Parathyroid adenoma (tissue), 2 donors: ENCODE results near the gene CASP4.

Experiments
- H2AFZ ChIP-seq: fragments of 300-600 bp; sonication (generic); one replicate; pipeline ENCODE4 v1.7.0; 2017; ENCODE audit warnings: antibody characterized with exemption, mild to moderate bottlenecking
- H3K27ac ChIP-seq: fragments of 300-600 bp; sonication (generic); one replicate; pipeline ENCODE4 v1.7.0; 2017
- H3K27me3 ChIP-seq: fragments of 300-600 bp; sonication (generic); one replicate; pipeline ENCODE4 v1.7.0; 2017; ENCODE audit warnings: low read length; ENCODE audit not compliant: control insufficient read depth, insufficient read depth
- H3K36me3 ChIP-seq: fragments of 300-600 bp; sonication (generic); one replicate; pipeline ENCODE4 v1.7.0; 2017; ENCODE audit warnings: low read length; ENCODE audit not compliant: control insufficient read depth, insufficient read depth
- H3K4me1 ChIP-seq: fragments of 300-600 bp; sonication (generic); one replicate; pipeline ENCODE4 v1.7.0; 2017; ENCODE audit warnings: control low read depth
- H3K4me2 ChIP-seq: fragments of 300-600 bp; sonication (generic); one replicate; pipeline ENCODE4 v1.7.0; 2017; ENCODE audit warnings: low read length
- H3K4me3 ChIP-seq: fragments of 300-600 bp; sonication (generic); one replicate; pipeline ENCODE4 v1.7.0; 2017; ENCODE audit warnings: low read depth, low read length
- H3K79me2 ChIP-seq: fragments of 300-600 bp; sonication (generic); one replicate; pipeline ENCODE4 v1.7.0; 2017; ENCODE audit warnings: control low read depth
- H3K9ac ChIP-seq: fragments of 300-600 bp; sonication (generic); one replicate; pipeline ENCODE4 v1.7.0; 2017; ENCODE audit warnings: mild to moderate bottlenecking
- H3K9me3 ChIP-seq: fragments of 300-600 bp; sonication (generic); one replicate; pipeline ENCODE4 v1.7.0; 2017; ENCODE audit warnings: low read length; ENCODE audit not compliant: control insufficient read depth
- TF ChIP-seq, protein P1 (sequence below): fragments of 300-600 bp; sonication (generic); IDR thresholded peaks from one replicate; pipeline ENCODE4 v1.7.0; 2017; ENCODE audit warnings: antibody characterized with exemption, mild to moderate bottlenecking
- donor health status: primary hyperparathyroidism.

Gene CASP4

DNA sequence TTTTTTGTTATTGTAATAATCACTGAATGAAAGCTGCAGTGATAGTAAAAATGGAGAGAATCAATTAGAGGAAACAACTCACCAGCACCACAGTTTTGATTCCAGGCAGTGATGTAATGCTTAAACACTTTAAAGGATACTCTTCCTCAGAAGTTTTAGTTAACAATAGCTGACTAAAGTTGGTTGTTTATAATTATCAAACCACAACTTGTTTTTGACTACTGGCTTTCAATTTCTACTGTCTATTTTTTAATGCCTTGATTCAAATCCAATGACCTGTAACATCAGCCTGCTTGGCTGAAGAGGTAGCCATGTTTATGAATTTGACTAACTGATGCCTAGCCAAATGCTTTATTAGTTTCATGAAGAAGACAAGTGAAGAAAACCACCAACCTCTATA, 51.9 kb downstream of the CASP4 start:
- Histone ChIP-seq H3K9me3 (no peaks in the 10 kb centered on the region), H3K27me3 (no peaks in the 10 kb centered on the region), H3K4me1 (no peaks in the 10 kb centered on the region), H3K4me3 (no peak overlapping the region), H2AFZ (no peak overlapping the region), H3K9ac (no peak overlapping the region), H3K4me2 (peak overlapping the region; percentile 14), H3K27ac (no peak overlapping the region), H3K36me3 (no peaks in the 10 kb centered on the region), H3K79me2 (no peaks in the 10 kb centered on the region)
- TF ChIP-seq, protein P1, sequence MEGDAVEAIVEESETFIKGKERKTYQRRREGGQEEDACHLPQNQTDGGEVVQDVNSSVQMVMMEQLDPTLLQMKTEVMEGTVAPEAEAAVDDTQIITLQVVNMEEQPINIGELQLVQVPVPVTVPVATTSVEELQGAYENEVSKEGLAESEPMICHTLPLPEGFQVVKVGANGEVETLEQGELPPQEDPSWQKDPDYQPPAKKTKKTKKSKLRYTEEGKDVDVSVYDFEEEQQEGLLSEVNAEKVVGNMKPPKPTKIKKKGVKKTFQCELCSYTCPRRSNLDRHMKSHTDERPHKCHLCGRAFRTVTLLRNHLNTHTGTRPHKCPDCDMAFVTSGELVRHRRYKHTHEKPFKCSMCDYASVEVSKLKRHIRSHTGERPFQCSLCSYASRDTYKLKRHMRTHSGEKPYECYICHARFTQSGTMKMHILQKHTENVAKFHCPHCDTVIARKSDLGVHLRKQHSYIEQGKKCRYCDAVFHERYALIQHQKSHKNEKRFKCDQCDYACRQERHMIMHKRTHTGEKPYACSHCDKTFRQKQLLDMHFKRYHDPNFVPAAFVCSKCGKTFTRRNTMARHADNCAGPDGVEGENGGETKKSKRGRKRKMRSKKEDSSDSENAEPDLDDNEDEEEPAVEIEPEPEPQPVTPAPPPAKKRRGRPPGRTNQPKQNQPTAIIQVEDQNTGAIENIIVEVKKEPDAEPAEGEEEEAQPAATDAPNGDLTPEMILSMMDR: no peak

DNA sequence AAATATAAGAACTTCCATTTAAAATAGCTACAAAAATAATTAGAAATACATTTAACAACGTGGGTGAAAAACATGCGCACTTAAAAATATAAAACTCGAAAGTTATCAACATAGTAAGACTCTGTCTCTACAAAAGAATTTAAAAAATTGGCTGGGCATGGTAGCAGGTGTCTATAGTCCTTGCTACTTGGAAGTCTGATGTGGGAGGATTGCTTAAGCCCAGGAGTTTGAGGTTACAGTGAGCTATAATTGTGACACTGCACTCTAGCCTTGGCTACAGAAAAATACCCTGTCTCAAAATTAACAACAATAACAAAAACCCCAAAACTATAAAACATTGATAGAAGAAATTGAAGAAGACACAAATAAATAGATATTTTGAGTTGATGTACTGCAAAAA, 56.3 kb downstream of the CASP4 start:
- Histone ChIP-seq H3K27ac (no peak overlapping the region), H3K9ac (no peak overlapping the region), H3K79me2 (no peaks in the 10 kb centered on the region), H2AFZ (no peak overlapping the region), H3K4me1 (no peaks in the 10 kb centered on the region), H3K4me2 (no peak overlapping the region), H3K9me3 (no peaks in the 10 kb centered on the region), H3K4me3 (no peak overlapping the region), H3K36me3 (no peaks in the 10 kb centered on the region), H3K27me3 (no peaks in the 10 kb centered on the region)
- TF ChIP-seq, protein P1: no peak

DNA sequence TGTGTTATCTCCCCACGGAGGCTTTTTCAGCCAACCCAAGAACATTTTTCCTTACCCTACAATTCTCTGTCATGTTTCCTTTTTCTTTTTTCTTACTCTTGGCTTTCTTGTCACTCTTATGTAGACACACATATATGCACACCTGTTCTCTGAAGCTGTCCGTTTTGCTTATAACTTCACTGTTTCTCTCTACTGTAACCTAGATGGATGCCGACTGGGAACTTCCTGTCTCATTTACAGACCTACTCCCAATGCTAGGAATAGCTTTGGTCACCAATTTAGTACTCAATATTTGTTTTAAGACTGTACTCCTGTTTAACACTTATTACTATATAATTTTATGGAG, 60.2 kb downstream of the CASP4 start:
- H3K4me1 ChIP-seq: no peaks in the 10 kb centered on the region
- no peaks in the 10 kb centered on the region for H3K79me2 ChIP-seq
- H3K4me2 ChIP-seq: no peak overlapping the region
- no peak overlapping the region for H3K4me3 ChIP-seq
- no peak overlapping the region for H3K27ac ChIP-seq
- H3K36me3 ChIP-seq: no peaks in the 10 kb centered on the region
- H3K27me3 ChIP-seq: no peaks in the 10 kb centered on the region
- no peak overlapping the region for H2AFZ ChIP-seq
- H3K9me3 ChIP-seq: no peaks in the 10 kb centered on the region
- no peak overlapping the region for H3K9ac ChIP-seq
- TF ChIP-seq, protein P1: no peak

DNA sequence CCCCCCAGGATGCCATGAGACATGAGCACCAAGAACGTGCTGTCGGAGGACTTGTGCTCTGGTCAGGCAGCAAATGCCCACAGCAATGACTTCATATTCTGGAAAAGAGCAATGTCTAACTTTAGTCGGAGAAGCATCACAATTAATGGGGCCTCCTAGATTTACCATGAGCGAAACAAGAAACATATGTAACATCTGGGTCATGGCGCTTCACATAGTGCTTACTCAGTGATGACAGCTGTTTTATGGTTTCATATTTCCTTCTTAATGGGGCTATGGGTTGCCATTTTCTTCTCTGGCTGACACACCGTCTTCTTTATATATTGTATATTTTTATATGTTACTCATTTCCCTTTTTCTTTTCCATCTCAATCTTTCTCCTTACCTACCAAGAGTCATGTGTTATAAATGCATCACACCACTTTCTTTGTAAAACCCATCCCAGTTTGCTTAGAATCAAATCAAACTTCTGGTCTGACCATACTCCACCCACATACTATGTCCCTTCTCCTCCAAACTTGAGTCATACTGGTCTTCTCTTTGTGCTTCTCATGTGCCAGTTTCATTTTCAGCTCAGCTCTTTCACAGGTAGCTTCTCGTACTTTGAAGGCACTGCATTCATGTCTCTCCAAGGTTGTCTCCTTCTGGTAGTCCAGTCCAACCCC, 60.7 kb downstream of the CASP4 start:
- Histone ChIP-seq H3K36me3 (no peaks in the 10 kb centered on the region), H3K4me1 (no peaks in the 10 kb centered on the region), H2AFZ (no peak overlapping the region), H3K9me3 (no peaks in the 10 kb centered on the region), H3K4me3 (no peak overlapping the region), H3K9ac (no peak overlapping the region), H3K4me2 (no peak overlapping the region), H3K27ac (no peak overlapping the region), H3K79me2 (no peaks in the 10 kb centered on the region), H3K27me3 (no peaks in the 10 kb centered on the region)
- TF ChIP-seq, protein P1: no peak

DNA sequence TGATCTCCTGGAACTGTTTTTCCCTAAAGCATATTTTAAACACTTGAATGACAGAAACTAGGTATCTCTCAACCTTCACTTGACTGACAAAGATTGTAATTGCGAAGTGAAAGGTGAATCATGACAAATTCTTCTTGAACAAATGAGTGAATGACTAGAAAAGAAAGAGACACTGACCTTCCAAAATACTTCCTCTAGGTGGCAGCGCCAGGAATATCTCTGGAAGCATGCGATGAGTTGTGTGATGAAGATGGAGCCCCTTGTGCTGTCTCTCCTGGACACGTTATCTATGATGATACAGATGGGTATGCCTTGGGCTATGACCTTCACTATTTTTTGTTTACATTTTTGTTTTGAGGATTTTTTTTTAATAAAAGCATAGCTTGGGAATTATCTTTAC, 63.1 kb downstream of the CASP4 start:
- Histone ChIP-seq H3K4me2 (no peak overlapping the region), H3K4me3 (no peak overlapping the region), H2AFZ (no peak overlapping the region), H3K9me3 (no peaks in the 10 kb centered on the region), H3K4me1 (no peaks in the 10 kb centered on the region), H3K36me3 (no peaks in the 10 kb centered on the region), H3K79me2 (no peaks in the 10 kb centered on the region), H3K9ac (no peak overlapping the region), H3K27me3 (no peaks in the 10 kb centered on the region), H3K27ac (no peak overlapping the region)
- TF ChIP-seq, protein P1: no peak
